Effector CD8-positive, alpha-beta T cell (primary cell): ENCODE measurements around the gene P4HA2.
"Not testable (repeated sequence)": the region's sequence is repeated elsewhere in the genome, so short reads cannot be mapped to it uniquely, and the experiment has no call there.

Experiments used
- DNase-seq: peaks from one replicate; lab custom pipeline; 2025; lab: John Stamatoyannopoulos, UW

Gene P4HA2

DNA sequence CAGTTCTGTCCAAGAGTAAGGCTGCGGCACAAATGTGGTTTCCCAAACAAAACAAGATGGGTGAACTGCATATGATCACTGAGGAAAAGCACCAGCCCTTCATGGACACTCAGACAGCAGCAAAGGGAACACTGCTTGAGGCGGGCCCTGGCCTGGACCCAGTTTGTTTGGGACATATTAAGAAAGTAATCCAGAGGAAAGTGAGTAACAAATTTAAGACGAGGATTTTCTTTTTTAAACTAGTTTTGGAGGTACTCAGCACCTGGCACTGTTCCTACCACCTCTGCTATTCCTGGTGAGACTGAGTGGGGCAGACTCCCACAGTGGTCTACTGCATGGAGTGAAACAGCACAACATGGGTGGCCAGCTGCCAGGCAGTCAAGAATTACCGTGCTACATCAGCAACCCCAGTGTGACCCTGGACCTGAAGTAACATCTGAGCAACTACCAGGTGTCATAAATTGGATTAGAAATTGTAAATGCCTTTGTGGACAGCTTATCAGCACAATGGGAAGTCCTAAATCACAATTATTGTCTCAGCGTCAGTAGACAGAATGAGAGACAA, 28.5 kb downstream of the P4HA2 start:
- DNase-seq, result no peak

- DNase-seq, result no peak
Observed at GRCh38 chr5:132198571-132198970, 29.1 kb downstream of the P4HA2 start.

DNA sequence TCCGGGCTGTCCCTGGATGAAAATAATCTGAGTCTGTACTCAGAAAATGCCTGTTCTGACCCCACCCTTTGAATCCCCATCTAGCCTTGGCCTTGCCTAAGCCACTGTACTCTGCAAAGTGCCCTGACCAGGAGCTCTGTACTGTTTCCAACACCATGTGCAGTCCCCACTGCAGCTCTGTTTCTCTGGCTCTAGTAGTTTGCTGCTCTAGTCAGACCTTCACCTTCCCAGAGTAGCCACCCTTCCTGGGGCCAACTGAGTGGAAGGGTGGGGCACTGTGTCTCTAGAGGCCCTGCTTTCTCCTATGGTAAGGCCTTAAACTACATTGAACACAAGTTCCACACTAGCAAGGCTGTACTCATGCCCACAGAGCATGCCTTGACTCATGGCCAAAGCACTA, 31.9 kb downstream of the P4HA2 start:
- no peak for DNase-seq

GRCh38 chr5:132193165-132193694, 34.4 kb downstream of the P4HA2 start:
- no peak for DNase-seq

GRCh38 chr5:132190161-132190817, 37.4 kb downstream of the P4HA2 start:
- no peak for DNase-seq

DNA sequence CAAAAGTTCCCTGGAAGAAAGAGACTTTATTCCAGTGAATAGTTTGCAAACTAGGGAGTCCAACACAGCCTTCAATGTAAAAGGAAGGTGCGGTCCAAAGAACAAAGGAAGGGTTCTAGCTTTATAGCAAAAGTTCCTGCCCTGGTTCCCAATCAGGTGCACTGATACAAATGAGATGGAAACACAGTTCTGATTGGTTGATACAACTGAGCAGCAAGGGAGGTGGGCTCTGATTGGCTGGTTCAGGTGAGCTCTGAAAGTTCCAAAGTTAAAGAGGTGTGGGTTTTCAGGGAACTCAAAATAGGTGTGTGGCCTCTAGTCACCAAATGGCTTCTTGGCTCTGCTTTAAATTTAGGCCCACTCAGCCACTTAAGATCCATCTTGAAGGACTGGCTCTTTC, 43.1 kb downstream of the P4HA2 start:
- DNase-seq, result no peak

DNA sequence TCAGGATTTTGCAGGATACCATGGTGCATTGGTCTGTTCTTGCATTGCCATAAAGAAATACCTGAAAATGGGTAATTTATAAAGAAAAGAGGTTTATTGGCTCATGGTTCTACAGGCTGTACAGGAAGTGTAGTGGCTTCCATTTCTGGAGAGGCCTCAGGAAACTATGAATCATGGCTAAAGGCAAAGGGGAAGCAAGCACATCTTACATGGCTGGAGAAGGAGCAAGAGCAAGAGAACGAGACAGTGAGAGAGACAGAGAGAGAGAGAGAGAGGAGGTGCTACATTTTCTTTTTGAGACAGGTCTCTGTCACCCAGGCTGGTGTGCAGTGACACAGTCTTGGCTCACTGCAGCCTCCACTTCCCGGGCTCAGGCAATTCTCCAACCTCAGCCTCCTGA, 43.9 kb downstream of the P4HA2 start:
- DNase-seq, result no peak

- no peak for DNase-seq
Observed at GRCh38 chr5:132182359-132183040, 45.2 kb downstream of the P4HA2 start.

DNA sequence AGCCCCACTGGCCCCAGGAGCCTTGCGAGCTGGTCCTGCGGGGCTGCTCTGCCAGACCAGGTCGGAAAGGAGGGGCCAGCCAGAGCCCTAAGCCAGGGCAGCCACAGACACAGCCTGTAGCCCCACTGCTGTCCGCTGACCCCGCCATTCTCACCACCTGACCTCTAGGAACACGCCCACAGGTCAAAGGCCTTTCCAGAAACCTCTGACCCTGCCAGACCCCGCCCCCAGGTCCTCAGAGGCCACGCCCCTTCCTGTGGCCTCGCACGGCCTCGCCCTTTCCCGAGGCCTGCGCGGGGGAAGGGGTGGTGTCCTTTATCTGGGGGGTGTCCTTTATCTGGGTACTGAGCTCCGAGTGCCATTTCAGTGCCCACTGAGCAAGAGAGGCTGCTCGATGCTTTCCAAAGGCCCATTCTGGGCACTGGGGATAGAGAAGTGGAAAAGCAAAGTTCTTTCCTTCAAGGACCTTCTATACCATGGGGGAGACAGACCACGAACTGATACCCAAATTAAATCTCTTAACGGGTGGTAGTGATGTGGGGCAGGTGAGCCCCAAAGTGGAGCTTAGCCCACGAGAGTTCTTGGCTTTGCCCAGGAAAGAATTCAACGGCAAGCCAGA, 46.5 kb downstream of the P4HA2 start:
- DNase-seq, result no peak

- DNase-seq, result no peak
Observed at GRCh38 chr5:132180134-132180745, 47.4 kb downstream of the P4HA2 start.

DNA sequence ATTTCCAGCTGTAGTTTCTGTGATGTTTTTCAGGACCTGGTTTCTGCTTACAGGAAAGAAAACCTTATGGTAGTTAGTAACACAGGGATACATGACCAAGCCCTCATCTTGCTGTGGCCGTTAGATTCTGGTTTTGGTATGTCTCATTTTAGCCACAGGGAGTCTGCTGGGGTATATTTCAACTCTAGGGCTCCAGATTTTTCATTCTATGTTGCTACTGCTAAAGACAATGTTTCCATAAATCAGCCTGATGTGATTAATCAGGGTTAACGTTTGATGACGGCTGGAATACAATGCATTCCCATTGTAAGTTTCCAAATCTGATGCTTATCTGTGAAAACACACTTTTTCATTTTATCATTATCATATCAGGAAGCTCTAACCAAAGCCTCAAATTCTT, 48.2 kb downstream of the P4HA2 start:
- no peak for DNase-seq

DNA sequence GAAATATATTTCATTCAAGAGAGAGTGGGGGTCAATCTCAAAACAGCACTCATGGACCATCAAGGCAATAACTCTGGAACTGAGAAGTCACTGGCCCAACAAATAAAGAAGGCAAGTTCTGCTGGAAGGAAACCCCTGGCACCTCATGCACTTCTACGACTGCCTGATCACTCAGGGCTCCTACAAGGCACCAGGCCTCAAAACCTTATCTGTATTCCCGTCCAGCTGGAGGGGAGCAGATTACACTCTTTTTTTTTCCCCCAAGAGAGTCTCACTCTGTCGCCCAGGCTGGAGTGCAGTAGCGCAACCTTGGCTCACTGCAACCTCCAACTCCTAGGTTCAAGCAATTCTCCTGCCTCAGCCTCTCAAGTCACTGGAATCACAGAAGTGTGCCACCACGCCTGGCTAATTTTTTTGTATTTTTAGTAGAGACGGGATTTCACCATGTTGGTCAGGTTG, 49.9 kb downstream of the P4HA2 start:
- DNase-seq, result no peak

DNA sequence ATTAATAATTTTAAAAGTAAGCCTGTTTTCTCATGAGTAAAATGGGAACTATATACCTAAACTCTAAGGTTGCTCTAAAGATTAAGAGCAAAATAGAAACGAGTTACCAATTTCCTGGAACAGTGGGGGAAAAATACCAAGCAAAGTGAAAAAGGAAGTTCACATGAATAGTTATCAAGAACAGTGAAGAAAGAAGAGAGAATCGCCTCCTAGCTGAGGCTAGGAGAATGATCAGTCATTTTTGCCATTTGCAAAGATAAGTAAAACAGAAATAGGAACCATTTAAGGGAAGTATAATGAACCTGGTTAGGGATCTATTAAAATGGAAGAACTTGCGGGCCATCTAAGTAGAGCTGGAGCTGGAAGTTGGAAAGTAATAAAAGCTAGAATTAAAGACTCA, 50.7 kb downstream of the P4HA2 start:
- no peak for DNase-seq

- no peak for DNase-seq
Observed at GRCh38 chr5:132176521-132176945, 51.1 kb downstream of the P4HA2 start.

DNA sequence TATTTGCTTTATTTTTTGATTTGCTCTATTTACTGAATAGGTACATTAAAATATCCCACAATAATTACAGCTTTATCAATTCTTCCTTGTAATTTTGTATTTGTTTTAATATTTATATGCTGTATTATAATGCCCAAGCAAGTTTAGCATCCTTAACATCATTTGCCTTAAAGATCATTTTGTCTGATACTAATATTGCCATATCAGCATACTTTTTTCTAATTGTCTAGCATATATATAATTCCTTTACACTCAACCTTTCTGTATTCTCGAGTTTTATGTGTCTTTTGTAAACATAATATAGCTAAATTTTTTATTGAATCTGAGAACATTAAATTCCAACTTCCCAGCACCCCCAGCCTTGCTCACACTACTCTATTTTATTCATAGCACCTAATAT, 64.7 kb downstream of the P4HA2 start:
- DNase-seq, result no peak

GRCh38 chr5:132161574-132162326, 65.9 kb downstream of the P4HA2 start:
- not testable (repeated sequence) for DNase-seq

DNA sequence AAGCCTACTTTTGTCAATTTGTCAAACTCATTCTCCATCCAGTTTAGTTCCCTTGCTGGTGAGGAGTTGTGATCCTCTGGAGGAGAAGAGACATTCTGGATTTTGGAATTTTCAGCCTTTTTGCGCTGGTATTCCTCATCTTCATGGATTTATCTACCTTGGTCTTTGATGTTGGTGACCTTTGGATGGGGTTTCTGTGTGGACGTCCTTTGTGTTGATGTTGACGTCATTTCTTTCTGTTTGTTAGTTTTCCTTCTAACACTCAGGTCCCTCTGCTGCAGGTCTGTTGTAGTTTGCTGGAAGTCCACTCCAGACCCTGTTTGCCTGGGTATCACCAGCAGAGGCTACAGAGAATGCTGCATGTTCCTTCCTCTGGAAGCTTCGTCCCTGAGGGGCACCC, 71.2 kb downstream of the P4HA2 start:
- no peak for DNase-seq

DNA sequence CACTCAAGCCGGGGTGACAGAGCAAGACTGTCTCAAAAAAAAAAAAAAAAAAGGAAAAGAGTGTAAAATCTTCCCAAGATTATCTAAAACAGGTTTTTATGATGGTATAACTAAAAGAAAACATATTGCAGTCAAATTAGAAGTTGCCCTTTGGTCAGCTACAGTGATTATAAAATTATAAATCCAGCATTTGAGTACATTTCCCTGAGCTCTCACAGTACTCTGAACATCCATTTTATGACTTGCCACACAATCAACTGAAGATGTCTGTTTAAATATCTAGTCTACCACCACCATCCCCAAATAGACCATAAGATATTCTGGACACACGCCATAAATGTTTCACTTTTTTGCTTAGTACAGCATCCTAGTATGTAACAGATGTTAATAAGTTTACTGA, 77.1 kb downstream of the P4HA2 start:
- DNase-seq, result no peak

DNA sequence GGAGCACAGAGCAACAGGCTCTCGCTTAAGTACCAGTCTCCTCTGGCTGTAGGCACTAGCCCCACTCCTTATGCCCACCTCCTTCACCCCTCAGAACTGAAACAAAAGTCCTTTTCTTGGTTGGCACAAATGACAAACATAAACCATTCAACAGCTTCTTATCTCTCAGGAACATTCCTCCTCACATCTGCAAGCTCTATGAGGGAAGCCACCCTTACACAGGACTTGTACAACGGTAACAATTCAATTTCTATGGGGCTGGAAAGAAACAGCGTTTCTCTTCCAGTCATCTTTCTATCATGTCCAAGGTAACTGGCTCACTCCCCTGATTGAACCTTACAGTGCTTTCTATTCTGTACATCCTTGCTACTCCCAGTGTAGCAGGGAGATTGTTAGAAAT, 80.0 kb downstream of the P4HA2 start:
- no peak for DNase-seq

DNA sequence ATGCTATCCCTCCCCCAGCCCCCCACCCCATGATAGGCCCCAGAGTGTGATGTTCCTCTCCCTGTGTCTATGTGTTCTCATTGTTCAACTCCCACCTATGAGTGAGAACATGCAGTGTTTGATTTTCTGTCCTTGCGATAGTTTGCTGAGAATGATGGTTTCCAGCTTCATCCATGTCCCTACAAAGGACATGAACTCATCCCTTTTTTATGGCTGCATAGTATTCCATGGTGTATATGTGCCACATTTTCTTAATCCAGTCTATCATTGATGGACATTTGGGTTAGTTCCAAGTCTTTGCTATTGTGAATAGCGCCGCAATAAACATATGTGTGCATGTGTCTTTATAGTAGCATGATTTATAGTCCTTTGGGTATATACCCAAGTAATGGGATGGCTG, 82.3 kb downstream of the P4HA2 start:
- DNase-seq, result not testable (repeated sequence)

- no peak for DNase-seq
Observed at GRCh38 chr5:132143148-132143547, 84.5 kb downstream of the P4HA2 start.

GRCh38 chr5:132142459-132142858, 85.2 kb downstream of the P4HA2 start:
- DNase-seq, result no peak
